ENCODE results near the gene HNF1B. TPM values are rescaled to one million over a fixed set of nuclear protein-coding genes. Genes with fewer than 3 reads are reported as not detected.

Gene HNF1B
- total RNA-seq, 1 donor from 2014 or later: not detected

- no peaks in the 10 kb centered on the region for H3K27me3 ChIP-seq (ENCODE audit: control insufficient read depth, insufficient read depth, low read length)
- no peak for FAIRE-seq
- peak; percentile 51 for TF ChIP-seq CTCF (IDR thresholded peaks at IDR 0.05; ENCODE audit: insufficient read depth, low read length, severe bottlenecking)
- no peaks in the 10 kb centered on the region for H3K36me3 ChIP-seq (ENCODE audit: control insufficient read depth, insufficient read depth, low read length)
- peak; percentile 40 for DNase-seq (ENCODE audit: low read depth)
- H3K4me3 ChIP-seq (ENCODE audit: low read depth, low read length): no peak overlapping the region
Observed at GRCh38 chr17:37650419-37651003, 94.3 kb downstream of the HNF1B start.

- H3K36me3 ChIP-seq (ENCODE audit: control insufficient read depth, insufficient read depth, low read length): no peaks in the 10 kb centered on the region
- H3K27me3 ChIP-seq (ENCODE audit: control insufficient read depth, insufficient read depth, low read length): no peaks in the 10 kb centered on the region
- TF ChIP-seq CTCF (IDR thresholded peaks at IDR 0.05; ENCODE audit: insufficient read depth, low read length, severe bottlenecking): no peak
- H3K4me3 ChIP-seq (ENCODE audit: low read depth, low read length): no peak overlapping the region
- DNase-seq (ENCODE audit: low read depth) (peak; percentile 85), FAIRE-seq (no peak)
Observed at GRCh38 chr17:37648555-37648954, 96.3 kb downstream of the HNF1B start.

- Histone ChIP-seq H3K36me3 (ENCODE audit: control insufficient read depth, insufficient read depth, low read length) (no peaks in the 10 kb centered on the region), H3K4me3 (ENCODE audit: low read depth, low read length) (no peak overlapping the region), H3K27me3 (ENCODE audit: control insufficient read depth, insufficient read depth, low read length) (no peaks in the 10 kb centered on the region)
- no peak for DNase-seq (ENCODE audit: low read depth)
- no peak for FAIRE-seq
- no peak for TF ChIP-seq CTCF (IDR thresholded peaks at IDR 0.05; ENCODE audit: insufficient read depth, low read length, severe bottlenecking)
Observed at GRCh38 chr17:37647856-37648255, 97.0 kb downstream of the HNF1B start.

- Histone ChIP-seq H3K4me3 (ENCODE audit: low read depth, low read length) (no peak overlapping the region), H3K36me3 (ENCODE audit: control insufficient read depth, insufficient read depth, low read length) (peaks cover 2% of the 10 kb centered on the region), H3K27me3 (ENCODE audit: control insufficient read depth, insufficient read depth, low read length) (no peaks in the 10 kb centered on the region)
- no peak for FAIRE-seq
- DNase-seq (ENCODE audit: low read depth): no peak
- no peak for TF ChIP-seq CTCF (IDR thresholded peaks at IDR 0.05; ENCODE audit: insufficient read depth, low read length, severe bottlenecking)
Observed at GRCh38 chr17:37643869-37644268, 101.0 kb downstream of the HNF1B start.

GRCh38 chr17:37643118-37643766 lies 101.6 kb downstream of the HNF1B start, which contains the start of gene DDX52:
TSS of gene DDX52 (minus strand) at chr17:37643446. CDS start at chr17:37643420, 26 bp downstream.
- FAIRE-seq: no peak
- Histone ChIP-seq H3K36me3 (ENCODE audit: control insufficient read depth, insufficient read depth, low read length) (peaks cover 2% of the 10 kb centered on the region), H3K4me3 (ENCODE audit: low read depth, low read length) (peak within 1 kb of the TSS; percentile 71), H3K27me3 (ENCODE audit: control insufficient read depth, insufficient read depth, low read length) (no peaks in the 10 kb centered on the region)
- DNase-seq (ENCODE audit: low read depth): peak; percentile 87
- no peak for TF ChIP-seq CTCF (IDR thresholded peaks at IDR 0.05; ENCODE audit: insufficient read depth, low read length, severe bottlenecking)
